ENCODE data around the gene DENND1B. TPM values are rescaled to one million over a fixed set of nuclear protein-coding genes. Genes with fewer than 3 reads are reported as not detected.

The DENND1B gene
- total and polyA plus RNA-seq, 2 of the 13 experiments (the other 11 are each of a cell fraction or from before 2014, with no cell fraction given), result 2.6 to 5.7 TPM

DNA sequence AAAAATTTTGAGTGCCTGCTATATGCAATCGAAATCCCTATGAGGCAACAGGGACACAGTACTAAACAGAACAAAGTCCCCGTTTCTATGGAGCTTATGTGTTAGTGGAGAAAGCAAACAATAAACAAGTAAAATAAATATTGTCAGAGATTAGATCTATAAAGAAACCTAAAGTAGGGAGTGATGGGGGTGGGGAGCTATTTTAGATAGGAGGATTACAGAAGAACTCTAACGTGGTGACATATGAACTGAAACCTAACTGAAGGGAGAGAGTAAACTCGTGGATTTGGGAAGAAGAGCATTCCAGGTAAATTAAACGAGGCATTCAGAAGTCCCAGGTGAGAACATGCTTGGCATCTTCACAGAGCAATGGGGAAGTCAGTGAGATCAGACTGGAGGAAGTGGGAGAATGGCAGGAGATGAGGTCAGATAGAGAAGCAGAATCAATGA, 154.5 kb downstream of the DENND1B start (continued):
- TF ChIP-seq, protein P1, sequence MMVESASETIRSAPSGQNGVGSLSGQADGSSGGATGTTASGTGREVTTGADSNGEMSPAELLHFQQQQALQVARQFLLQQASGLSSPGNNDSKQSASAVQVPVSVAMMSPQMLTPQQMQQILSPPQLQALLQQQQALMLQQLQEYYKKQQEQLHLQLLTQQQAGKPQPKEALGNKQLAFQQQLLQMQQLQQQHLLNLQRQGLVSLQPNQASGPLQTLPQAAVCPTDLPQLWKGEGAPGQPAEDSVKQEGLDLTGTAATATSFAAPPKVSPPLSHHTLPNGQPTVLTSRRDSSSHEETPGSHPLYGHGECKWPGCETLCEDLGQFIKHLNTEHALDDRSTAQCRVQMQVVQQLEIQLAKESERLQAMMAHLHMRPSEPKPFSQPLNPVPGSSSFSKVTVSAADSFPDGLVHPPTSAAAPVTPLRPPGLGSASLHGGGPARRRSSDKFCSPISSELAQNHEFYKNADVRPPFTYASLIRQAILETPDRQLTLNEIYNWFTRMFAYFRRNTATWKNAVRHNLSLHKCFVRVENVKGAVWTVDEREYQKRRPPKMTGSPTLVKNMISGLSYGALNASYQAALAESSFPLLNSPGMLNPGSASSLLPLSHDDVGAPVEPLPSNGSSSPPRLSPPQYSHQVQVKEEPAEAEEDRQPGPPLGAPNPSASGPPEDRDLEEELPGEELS (CRISPR knock-in tag; IDR thresholded peaks at IDR 0.05), result peak; percentile 94
- no peak for TF ChIP-seq ZFP36 (IDR thresholded peaks at IDR 0.05; ENCODE audit: borderline replicate concordance, low read depth, low read length, partially characterized antibody)
- peak; percentile 37; the same call in 1 of the 2 replicates for TF ChIP-seq ZMYM4 (CRISPR knock-in tag; IDR thresholded peaks at IDR 0.05)
- TF ChIP-seq ZNF33A (CRISPR knock-in tag; IDR thresholded peaks at IDR 0.05; ENCODE audit: borderline replicate concordance), result no peak
- TF ChIP-seq SAP130 (CRISPR knock-in tag; IDR thresholded peaks at IDR 0.05; ENCODE audit: low read depth), result peak; percentile 56
- 0 out of 2 replicates have a peak, but pooled peaks have one; percentile 46 for TF ChIP-seq NR2F2 (IDR thresholded peaks at IDR 0.05; ENCODE audit: borderline replicate concordance, low read depth)
- no peak for TF ChIP-seq ZC3H4 (CRISPR knock-in tag; IDR thresholded peaks at IDR 0.05; ENCODE audit: borderline replicate concordance)
- TF ChIP-seq, protein P2, sequence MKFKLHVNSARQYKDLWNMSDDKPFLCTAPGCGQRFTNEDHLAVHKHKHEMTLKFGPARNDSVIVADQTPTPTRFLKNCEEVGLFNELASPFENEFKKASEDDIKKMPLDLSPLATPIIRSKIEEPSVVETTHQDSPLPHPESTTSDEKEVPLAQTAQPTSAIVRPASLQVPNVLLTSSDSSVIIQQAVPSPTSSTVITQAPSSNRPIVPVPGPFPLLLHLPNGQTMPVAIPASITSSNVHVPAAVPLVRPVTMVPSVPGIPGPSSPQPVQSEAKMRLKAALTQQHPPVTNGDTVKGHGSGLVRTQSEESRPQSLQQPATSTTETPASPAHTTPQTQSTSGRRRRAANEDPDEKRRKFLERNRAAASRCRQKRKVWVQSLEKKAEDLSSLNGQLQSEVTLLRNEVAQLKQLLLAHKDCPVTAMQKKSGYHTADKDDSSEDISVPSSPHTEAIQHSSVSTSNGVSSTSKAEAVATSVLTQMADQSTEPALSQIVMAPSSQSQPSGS (CRISPR knock-in tag; IDR thresholded peaks at IDR 0.05), result peak; percentile 70; the same call in 1 of the 2 replicates
- TF ChIP-seq MTA3 (CRISPR knock-in tag; IDR thresholded peaks at IDR 0.05), result no peak
- TF ChIP-seq TBL1XR1 (IDR thresholded peaks at IDR 0.05; ENCODE audit: borderline replicate concordance, low read length, partially characterized antibody), result peak; percentile 82
- TF ChIP-seq GABPA (IDR thresholded peaks at IDR 0.05; ENCODE audit: low read depth, low read length), result no peak
- peak; percentile 32; the same call in 1 of the 2 replicates for TF ChIP-seq GABPA (CRISPR knock-in tag; IDR thresholded peaks at IDR 0.05; ENCODE audit: low read depth)
- TF ChIP-seq SOX13 (IDR thresholded peaks at IDR 0.05), result no peak
- peak in 1 of 2 experiments; percentile 78; a peak in 2 of 4 replicates for TF ChIP-seq SOX13 (CRISPR knock-in tag; conservative IDR thresholded peaks at IDR 0.05 in 1 of 2, IDR thresholded peaks at IDR 0.05 in 1 of 2)
- TF ChIP-seq, protein P3, sequence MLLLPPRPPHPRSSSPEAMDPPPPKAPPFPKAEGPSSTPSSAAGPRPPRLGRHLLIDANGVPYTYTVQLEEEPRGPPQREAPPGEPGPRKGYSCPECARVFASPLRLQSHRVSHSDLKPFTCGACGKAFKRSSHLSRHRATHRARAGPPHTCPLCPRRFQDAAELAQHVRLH (CRISPR knock-in tag; IDR thresholded peaks at IDR 0.05; ENCODE audit: borderline replicate concordance, low read depth), result 0 out of 2 replicates have a peak, but pooled peaks have one; percentile 40
- TF ChIP-seq TARDBP (CRISPR knock-in tag; IDR thresholded peaks at IDR 0.05), result peak; percentile 49; the same call in 1 of the 2 replicates
- TF ChIP-seq, protein P4, sequence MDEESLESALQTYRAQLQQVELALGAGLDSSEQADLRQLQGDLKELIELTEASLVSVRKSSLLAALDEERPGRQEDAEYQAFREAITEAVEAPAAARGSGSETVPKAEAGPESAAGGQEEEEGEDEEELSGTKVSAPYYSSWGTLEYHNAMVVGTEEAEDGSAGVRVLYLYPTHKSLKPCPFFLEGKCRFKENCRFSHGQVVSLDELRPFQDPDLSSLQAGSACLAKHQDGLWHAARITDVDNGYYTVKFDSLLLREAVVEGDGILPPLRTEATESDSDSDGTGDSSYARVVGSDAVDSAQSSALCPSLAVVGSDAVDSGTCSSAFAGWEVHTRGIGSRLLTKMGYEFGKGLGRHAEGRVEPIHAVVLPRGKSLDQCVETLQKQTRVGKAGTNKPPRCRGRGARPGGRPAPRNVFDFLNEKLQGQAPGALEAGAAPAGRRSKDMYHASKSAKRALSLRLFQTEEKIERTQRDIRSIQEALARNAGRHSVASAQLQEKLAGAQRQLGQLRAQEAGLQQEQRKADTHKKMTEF (CRISPR knock-in tag; IDR thresholded peaks at IDR 0.05), result peak; percentile 74
- peak; percentile 96 for TF ChIP-seq FOXJ3 (CRISPR knock-in tag; IDR thresholded peaks at IDR 0.05; ENCODE audit: borderline replicate concordance)
- TF ChIP-seq MIER2 (CRISPR knock-in tag; IDR thresholded peaks at IDR 0.05), result no peak
- no peak for TF ChIP-seq ZNF225 (CRISPR knock-in tag; IDR thresholded peaks at IDR 0.05)
- TF ChIP-seq, protein P5, sequence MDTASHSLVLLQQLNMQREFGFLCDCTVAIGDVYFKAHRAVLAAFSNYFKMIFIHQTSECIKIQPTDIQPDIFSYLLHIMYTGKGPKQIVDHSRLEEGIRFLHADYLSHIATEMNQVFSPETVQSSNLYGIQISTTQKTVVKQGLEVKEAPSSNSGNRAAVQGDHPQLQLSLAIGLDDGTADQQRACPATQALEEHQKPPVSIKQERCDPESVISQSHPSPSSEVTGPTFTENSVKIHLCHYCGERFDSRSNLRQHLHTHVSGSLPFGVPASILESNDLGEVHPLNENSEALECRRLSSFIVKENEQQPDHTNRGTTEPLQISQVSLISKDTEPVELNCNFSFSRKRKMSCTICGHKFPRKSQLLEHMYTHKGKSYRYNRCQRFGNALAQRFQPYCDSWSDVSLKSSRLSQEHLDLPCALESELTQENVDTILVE (CRISPR knock-in tag; IDR thresholded peaks at IDR 0.05), result no peak; the same call in 1 of the 2 replicates
- TF ChIP-seq MED13 (CRISPR knock-in tag; IDR thresholded peaks at IDR 0.05), result no peak
- TF ChIP-seq RFX3 (CRISPR knock-in tag; IDR thresholded peaks at IDR 0.05), result peak; percentile 71
- peak; percentile 42; the same call in 1 of the 2 replicates for TF ChIP-seq NR2F6 (IDR thresholded peaks at IDR 0.05)
- peak; percentile 12; the same call in 1 of the 2 replicates for TF ChIP-seq NR2F6 (CRISPR knock-in tag; IDR thresholded peaks at IDR 0.05)
